BE2C (cell line): ENCODE data around the gene PTGER1.

Experiments
- DNase-seq: peaks from one replicate; pipeline ENCODE4 v3.0.0-alpha.2; 2020
- H3K27me3 ChIP-seq: fragments of 250-450 bp; sonication (Bioruptor Pico); 2 replicates; pipeline ENCODE4 v1.5.1; 2020; ENCODE audit warnings: mild to moderate bottlenecking
- H3K36me3 ChIP-seq: fragments of 250-450 bp; sonication (Bioruptor Pico); 2 replicates; pipeline ENCODE4 v1.5.1; 2020; ENCODE audit warnings: mild to moderate bottlenecking
- H3K4me1 ChIP-seq: fragments of 250-450 bp; sonication (Bioruptor Pico); 2 replicates; pipeline ENCODE4 v1.5.1; 2020
- H3K4me3 ChIP-seq: 2 replicates; pipeline ENCODE4 v1.5.1; 2011; ENCODE audit warnings: low read depth, low read length
- H3K9me3 ChIP-seq: fragments of 250-450 bp; sonication (Bioruptor Pico); 2 replicates; pipeline ENCODE4 v1.5.1; 2020
- TF ChIP-seq, protein P1 (sequence below): IDR thresholded peaks from 2 replicates; pipeline ENCODE4 v1.5.1; 2012; ENCODE audit warnings: mild to moderate bottlenecking, low read depth, low read length

Gene PTGER1

DNA sequence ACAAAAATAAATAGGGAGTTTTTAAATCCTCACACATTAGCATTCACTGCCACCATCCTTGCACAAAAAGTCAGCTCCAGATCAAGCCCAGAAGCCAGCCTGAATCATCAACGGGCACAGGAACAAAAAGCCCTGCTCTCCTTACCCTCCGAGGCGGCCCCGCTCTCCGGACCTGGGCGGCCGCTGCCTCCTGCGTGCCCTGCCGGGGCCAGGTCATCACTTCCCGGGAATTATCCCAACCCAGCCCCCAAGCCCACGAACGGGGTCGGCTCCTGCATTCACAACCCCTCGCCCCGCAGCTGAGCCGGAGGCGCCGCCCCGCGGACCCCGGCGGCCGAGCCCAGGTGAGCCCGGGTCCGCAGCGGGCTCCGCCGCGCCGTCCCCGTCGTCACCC is 42.3 kb upstream of the PTGER1 start:
- DNase-seq: no peak
- Histone ChIP-seq H3K27me3 (no peaks in the 10 kb centered on the region), H3K36me3 (peaks cover 23% of the 10 kb centered on the region), H3K4me1 (no peaks in the 10 kb centered on the region), H3K4me3 (peak overlapping the region; percentile 90), H3K9me3 (no peaks in the 10 kb centered on the region)
- TF ChIP-seq, protein P1, sequence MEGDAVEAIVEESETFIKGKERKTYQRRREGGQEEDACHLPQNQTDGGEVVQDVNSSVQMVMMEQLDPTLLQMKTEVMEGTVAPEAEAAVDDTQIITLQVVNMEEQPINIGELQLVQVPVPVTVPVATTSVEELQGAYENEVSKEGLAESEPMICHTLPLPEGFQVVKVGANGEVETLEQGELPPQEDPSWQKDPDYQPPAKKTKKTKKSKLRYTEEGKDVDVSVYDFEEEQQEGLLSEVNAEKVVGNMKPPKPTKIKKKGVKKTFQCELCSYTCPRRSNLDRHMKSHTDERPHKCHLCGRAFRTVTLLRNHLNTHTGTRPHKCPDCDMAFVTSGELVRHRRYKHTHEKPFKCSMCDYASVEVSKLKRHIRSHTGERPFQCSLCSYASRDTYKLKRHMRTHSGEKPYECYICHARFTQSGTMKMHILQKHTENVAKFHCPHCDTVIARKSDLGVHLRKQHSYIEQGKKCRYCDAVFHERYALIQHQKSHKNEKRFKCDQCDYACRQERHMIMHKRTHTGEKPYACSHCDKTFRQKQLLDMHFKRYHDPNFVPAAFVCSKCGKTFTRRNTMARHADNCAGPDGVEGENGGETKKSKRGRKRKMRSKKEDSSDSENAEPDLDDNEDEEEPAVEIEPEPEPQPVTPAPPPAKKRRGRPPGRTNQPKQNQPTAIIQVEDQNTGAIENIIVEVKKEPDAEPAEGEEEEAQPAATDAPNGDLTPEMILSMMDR: no peak

DNA sequence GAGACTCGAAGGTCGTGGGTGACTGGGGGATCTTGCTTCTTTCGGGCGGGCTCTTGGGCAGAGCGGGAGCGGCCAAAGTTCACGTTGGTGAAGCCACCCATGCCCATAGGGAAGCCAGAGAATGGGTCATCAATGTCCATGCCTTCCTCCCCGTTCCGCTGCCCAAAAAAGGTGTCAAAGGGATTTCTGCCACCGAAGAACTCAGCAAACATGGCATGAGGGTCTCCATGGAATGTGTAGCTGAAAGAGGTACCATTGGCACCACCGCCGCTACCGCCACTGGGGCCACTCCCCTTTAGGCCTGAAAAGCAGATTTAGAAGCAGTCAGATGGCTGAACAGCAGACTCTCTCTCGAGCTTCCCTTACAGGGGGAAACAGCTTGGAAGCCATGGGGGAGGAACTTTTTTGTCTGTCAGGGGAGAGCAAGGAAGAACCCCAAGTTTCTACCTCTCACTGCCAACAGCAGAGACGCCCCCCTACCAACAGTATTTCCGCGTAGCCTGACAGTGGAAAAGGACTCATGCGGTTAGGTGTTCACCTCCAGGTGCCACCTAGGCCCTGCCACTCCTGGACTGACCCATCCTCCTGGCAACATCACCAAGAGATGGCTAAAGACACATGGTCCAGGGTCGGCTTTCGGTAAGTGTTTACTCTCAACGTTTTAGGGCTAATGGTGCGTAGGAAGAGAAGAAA is 41.7 kb upstream of the PTGER1 start:
- no peaks in the 10 kb centered on the region for H3K4me1 ChIP-seq

DNA sequence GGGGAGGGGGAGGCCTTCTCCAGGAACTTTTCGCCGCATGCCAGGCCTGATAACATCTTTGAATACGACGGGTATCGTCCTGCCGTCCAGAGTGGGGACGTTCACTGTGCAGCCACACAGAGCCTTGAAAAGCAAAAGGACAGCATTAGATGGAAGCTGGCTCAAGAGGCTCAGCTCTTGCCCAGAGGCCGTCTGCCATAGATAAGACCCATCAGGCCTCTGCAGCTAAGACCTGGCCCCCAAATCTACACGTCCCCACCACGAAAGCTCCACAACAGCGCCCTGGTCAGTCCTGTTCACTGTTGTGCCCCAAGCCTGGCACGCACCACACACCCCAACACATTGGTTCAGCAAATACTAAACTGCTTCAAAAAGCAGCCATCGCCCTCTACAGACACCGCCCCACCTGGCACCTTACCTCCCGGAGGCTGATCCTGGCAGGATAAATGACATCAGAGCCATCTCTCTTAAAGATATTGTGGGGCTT is 40.9 kb upstream of the PTGER1 start:
- Histone ChIP-seq H3K36me3 (peaks cover 23% of the 10 kb centered on the region), H3K27me3 (no peaks in the 10 kb centered on the region), H3K4me3 (peak overlapping the region; percentile 90), H3K9me3 (no peaks in the 10 kb centered on the region), H3K4me1 (no peaks in the 10 kb centered on the region)
- TF ChIP-seq, protein P1: no peak
- no peak for DNase-seq

More for the DNA sequence above, 41.7 kb upstream of the PTGER1 start:
- peak overlapping the region; percentile 90 for H3K4me3 ChIP-seq
- no peak for DNase-seq
- no peaks in the 10 kb centered on the region for H3K27me3 ChIP-seq
- H3K9me3 ChIP-seq: no peaks in the 10 kb centered on the region
- H3K36me3 ChIP-seq: peaks cover 23% of the 10 kb centered on the region
- TF ChIP-seq, protein P1: no peak

- TF ChIP-seq, protein P1: no peak
- H3K36me3 ChIP-seq: peaks cover 23% of the 10 kb centered on the region
- H3K4me3 ChIP-seq: peak overlapping the region; percentile 90; the same call in 1 of the 2 replicates
- H3K27me3 ChIP-seq: no peaks in the 10 kb centered on the region
- DNase-seq: no peak
- no peaks in the 10 kb centered on the region for H3K4me1 ChIP-seq
- H3K9me3 ChIP-seq: no peaks in the 10 kb centered on the region
Measured at GRCh38 chr19:14515501-14516047, 40.4 kb upstream of the PTGER1 start.

GRCh38 chr19:14514215-14514863 is 39.2 kb upstream of the PTGER1 start:
- no peak for DNase-seq
- H3K27me3 ChIP-seq: no peaks in the 10 kb centered on the region
- H3K9me3 ChIP-seq: no peaks in the 10 kb centered on the region
- TF ChIP-seq, protein P1: no peak
- peaks cover 23% of the 10 kb centered on the region for H3K36me3 ChIP-seq
- H3K4me1 ChIP-seq: no peaks in the 10 kb centered on the region
- no peak overlapping the region for H3K4me3 ChIP-seq
